ENCODE data around the gene LPCAT2. TPM values are rescaled to one million over a fixed set of nuclear protein-coding genes. Genes with fewer than 3 reads are reported as not detected.

LPCAT2 gene
- total RNA-seq, 1 donor from 2014 or later = 1.8 TPM

DNA sequence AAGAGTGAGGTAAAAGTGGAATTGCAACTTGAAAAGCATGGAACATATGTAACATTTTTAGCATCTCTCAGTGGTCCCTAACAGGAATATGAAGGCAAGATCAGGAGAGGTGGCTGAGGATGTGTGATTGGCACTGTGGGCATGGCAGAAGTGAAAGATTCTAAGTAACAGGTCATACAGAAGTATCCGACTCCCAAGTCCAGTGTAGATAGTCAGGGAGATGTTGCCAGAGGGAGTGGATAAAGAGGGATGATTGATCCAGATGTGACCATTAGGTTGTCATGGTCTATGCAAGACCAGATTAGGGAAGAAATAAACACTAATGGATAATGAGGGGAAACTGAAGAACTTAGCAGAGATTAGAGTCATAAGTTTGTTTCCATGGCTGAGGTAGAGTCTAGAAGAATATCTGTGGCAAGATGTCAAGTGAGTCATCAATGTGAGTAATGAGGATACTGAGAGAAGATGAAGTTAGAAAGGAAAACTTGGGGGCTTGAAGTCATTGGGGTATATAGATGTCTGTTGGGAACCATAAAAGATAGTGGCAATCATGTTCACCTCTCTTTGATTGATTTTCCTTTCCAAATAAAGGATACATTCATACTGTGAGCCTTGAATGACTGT, 33.7 kb downstream of the LPCAT2 start:
- TF ChIP-seq, protein P1, sequence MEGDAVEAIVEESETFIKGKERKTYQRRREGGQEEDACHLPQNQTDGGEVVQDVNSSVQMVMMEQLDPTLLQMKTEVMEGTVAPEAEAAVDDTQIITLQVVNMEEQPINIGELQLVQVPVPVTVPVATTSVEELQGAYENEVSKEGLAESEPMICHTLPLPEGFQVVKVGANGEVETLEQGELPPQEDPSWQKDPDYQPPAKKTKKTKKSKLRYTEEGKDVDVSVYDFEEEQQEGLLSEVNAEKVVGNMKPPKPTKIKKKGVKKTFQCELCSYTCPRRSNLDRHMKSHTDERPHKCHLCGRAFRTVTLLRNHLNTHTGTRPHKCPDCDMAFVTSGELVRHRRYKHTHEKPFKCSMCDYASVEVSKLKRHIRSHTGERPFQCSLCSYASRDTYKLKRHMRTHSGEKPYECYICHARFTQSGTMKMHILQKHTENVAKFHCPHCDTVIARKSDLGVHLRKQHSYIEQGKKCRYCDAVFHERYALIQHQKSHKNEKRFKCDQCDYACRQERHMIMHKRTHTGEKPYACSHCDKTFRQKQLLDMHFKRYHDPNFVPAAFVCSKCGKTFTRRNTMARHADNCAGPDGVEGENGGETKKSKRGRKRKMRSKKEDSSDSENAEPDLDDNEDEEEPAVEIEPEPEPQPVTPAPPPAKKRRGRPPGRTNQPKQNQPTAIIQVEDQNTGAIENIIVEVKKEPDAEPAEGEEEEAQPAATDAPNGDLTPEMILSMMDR (IDR thresholded peaks at IDR 0.05; ENCODE audit: partially characterized antibody, unreplicated experiment) = no peak
- H3K4me3 Mint-ChIP-seq (ENCODE audit: unreplicated experiment) = no peak overlapping the region
- H3K27ac Mint-ChIP-seq (ENCODE audit: unreplicated experiment) = no peak overlapping the region
- no peaks in the 10 kb centered on the region for H3K27me3 Mint-ChIP-seq (ENCODE audit: unreplicated experiment)
- no peaks in the 10 kb centered on the region for H3K4me1 Mint-ChIP-seq (ENCODE audit: low read depth, unreplicated experiment)
- H3K36me3 Mint-ChIP-seq (ENCODE audit: unreplicated experiment) = no peaks in the 10 kb centered on the region
- DNase-seq = no peak
- no peaks in the 10 kb centered on the region for H3K9me3 Mint-ChIP-seq (ENCODE audit: unreplicated experiment)

DNA sequence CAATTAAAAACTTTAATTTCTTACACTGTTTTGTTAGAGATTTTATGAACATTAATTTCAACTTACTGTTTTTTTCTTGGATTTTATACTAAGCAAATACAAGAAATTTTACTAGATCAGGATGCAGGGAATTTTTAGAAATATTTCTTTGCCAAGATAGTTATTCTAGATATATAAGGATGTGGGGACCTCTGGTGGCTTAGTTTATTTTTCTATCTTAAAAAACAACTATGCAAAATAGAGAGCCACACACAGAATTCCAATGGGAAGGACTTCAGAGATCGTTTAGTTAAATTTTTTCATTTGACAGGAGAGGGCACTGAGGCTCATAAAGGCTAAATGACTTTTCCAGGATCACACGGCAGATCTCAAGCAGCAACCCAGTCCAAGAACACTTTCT, 34.6 kb downstream of the LPCAT2 start:
- no peak for DNase-seq
- TF ChIP-seq, protein P1 (IDR thresholded peaks at IDR 0.05; ENCODE audit: partially characterized antibody, unreplicated experiment) = peak; percentile 16
- no peaks in the 10 kb centered on the region for H3K9me3 Mint-ChIP-seq (ENCODE audit: unreplicated experiment)
- H3K27ac Mint-ChIP-seq (ENCODE audit: unreplicated experiment) = no peak overlapping the region
- H3K36me3 Mint-ChIP-seq (ENCODE audit: unreplicated experiment) = no peaks in the 10 kb centered on the region
- no peaks in the 10 kb centered on the region for H3K4me1 Mint-ChIP-seq (ENCODE audit: low read depth, unreplicated experiment)
- H3K27me3 Mint-ChIP-seq (ENCODE audit: unreplicated experiment) = no peaks in the 10 kb centered on the region
- H3K4me3 Mint-ChIP-seq (ENCODE audit: unreplicated experiment) = no peak overlapping the region

DNA sequence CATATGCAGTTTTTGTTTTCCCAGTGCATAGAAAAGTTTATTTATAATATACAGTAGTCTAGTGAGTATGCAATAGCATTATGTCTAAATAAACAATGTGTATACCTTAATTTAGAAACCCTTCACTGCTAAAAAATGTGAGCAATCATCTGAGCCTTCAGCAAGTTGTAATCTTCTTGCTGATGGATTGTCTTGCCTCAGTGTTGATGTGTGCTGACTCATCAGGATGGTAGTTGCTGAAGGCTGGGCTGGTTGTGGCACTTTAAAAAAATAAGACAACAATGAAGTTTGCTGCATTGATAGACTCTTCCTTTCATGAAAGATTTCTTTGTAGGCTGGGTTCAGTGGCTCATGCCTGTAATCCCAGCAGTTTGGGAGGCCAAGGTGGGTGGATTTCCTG, 43.7 kb downstream of the LPCAT2 start:
- Mint-ChIP-seq H3K36me3 (ENCODE audit: unreplicated experiment) (peaks cover 7% of the 10 kb centered on the region), H3K9me3 (ENCODE audit: unreplicated experiment) (peaks cover 2% of the 10 kb centered on the region), H3K4me1 (ENCODE audit: low read depth, unreplicated experiment) (no peaks in the 10 kb centered on the region), H3K27ac (ENCODE audit: unreplicated experiment) (no peak overlapping the region), H3K27me3 (ENCODE audit: unreplicated experiment) (no peaks in the 10 kb centered on the region), H3K4me3 (ENCODE audit: unreplicated experiment) (no peak overlapping the region)
- no peak for DNase-seq
- TF ChIP-seq, protein P1 (IDR thresholded peaks at IDR 0.05; ENCODE audit: partially characterized antibody, unreplicated experiment) = no peak

DNA sequence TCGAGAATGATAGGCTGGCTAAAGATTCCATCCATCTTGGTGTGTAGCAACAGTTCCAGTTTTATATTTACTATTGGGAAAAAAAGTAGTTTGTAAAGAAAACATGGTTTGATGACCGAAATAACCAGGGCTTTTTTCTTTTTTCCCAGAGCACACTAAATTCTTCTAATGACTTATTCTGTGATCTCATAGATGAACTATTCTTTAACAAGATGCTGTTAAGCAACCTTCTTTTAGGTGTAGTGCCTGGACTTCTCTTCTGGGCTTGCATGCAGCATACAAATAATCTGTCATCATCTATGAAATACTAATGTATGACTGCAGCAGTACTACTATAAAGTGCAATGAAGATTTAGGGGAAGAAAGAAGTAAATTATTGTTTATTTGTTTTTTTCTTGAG, 46.6 kb downstream of the LPCAT2 start:
- no peaks in the 10 kb centered on the region for H3K4me1 Mint-ChIP-seq (ENCODE audit: low read depth, unreplicated experiment)
- H3K36me3 Mint-ChIP-seq (ENCODE audit: unreplicated experiment) = peaks cover 7% of the 10 kb centered on the region
- DNase-seq = no peak
- TF ChIP-seq, protein P1 (IDR thresholded peaks at IDR 0.05; ENCODE audit: partially characterized antibody, unreplicated experiment) = no peak
- no peak overlapping the region for H3K4me3 Mint-ChIP-seq (ENCODE audit: unreplicated experiment)
- H3K9me3 Mint-ChIP-seq (ENCODE audit: unreplicated experiment) = peaks cover 2% of the 10 kb centered on the region
- H3K27ac Mint-ChIP-seq (ENCODE audit: unreplicated experiment) = no peak overlapping the region
- no peaks in the 10 kb centered on the region for H3K27me3 Mint-ChIP-seq (ENCODE audit: unreplicated experiment)

DNA sequence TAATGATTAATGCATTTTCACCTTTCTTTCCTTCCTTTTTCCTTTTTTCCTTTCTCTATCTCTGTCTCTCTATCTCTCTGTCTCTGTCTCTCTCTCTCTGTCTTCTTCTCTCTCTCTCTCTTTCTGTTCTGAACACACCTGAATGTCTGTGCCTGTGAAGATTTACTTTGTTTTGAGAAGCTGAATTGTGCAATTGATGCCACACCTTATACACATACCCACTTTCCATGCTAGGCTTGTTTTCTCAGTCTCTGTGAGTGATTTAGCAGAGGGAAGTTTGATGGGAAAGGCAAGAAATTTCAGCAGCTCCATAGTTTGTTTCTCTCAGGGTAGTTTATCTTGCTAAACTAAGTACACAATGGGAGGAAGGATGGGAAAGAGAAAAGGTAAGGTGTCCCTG, 48.3 kb downstream of the LPCAT2 start:
- Mint-ChIP-seq H3K27ac (ENCODE audit: unreplicated experiment) (no peak overlapping the region), H3K4me3 (ENCODE audit: unreplicated experiment) (no peak overlapping the region), H3K4me1 (ENCODE audit: low read depth, unreplicated experiment) (no peaks in the 10 kb centered on the region), H3K27me3 (ENCODE audit: unreplicated experiment) (no peaks in the 10 kb centered on the region), H3K9me3 (ENCODE audit: unreplicated experiment) (peaks cover 2% of the 10 kb centered on the region), H3K36me3 (ENCODE audit: unreplicated experiment) (peaks cover 7% of the 10 kb centered on the region)
- TF ChIP-seq, protein P1 (IDR thresholded peaks at IDR 0.05; ENCODE audit: partially characterized antibody, unreplicated experiment) = no peak
- no peak for DNase-seq
